ENCODE data around the gene ZNF205. TPM values are rescaled to one million over a fixed set of nuclear protein-coding genes. Genes with fewer than 3 reads are reported as not detected.
"Not testable (repeated sequence)": the region's sequence is repeated elsewhere in the genome, so short reads cannot be mapped to it uniquely, and the experiment has no call there.

ZNF205 gene
- total and polyA plus RNA-seq, 7 donors = 1.8 to 5.4 (median 1.9) TPM

- Histone ChIP-seq H3K27me3 (ENCODE audit: insufficient read depth in 3 of 3, low read length in 2 of 3) (no peaks in the 10 kb centered on the region), H3K9me3 (no peaks in the 10 kb centered on the region), H3K27ac (peak overlapping the region; percentile 78), H3K4me1 (peaks cover 29% of the 10 kb centered on the region), H3K4me3 (peak overlapping the region; percentile 73), H3K36me3 (ENCODE audit: insufficient read depth in 1 of 2, low read depth in 1 of 2) (peaks cover 0 to 13% of the 10 kb centered on the region in 2 donors)
- no peak for DNase-seq
- ATAC-seq = no peak
- 42 to 58% (median 44%) methylated on average over 7 of the region's 7 CpGs for whole genome bisulfite sequencing, 3 donors
- no peak for TF ChIP-seq CTCF (IDR thresholded peaks at IDR 0.05)
- intact Hi-C loops (cut with DNase I) = no loop called here
These were observed 46.0 kb upstream of the ZNF205 start for GRCh38 chr16:3066440-3066748.

- WGBS, 3 donors = 50 to 74% (median 52%) methylated on average over 4 of the region's 4 CpGs
- TF ChIP-seq CTCF (IDR thresholded peaks at IDR 0.05) = no peak
- Histone ChIP-seq H3K36me3 (ENCODE audit: insufficient read depth in 1 of 2, low read depth in 1 of 2) (peaks cover 0 to 13% of the 10 kb centered on the region in 2 donors), H3K9me3 (no peaks in the 10 kb centered on the region), H3K4me1 (peaks cover 20% of the 10 kb centered on the region), H3K27ac (no peak overlapping the region), H3K4me3 (peak overlapping the region; percentile 73), H3K27me3 (ENCODE audit: insufficient read depth in 3 of 3, low read length in 2 of 3) (no peaks in the 10 kb centered on the region)
- DNase-seq = no peak
- no peak for ATAC-seq
- intact Hi-C loops (cut with DNase I) = no loop called here
These were observed 43.9 kb upstream of the ZNF205 start for GRCh38 chr16:3068487-3068886.

GRCh38 chr16:3069146-3069545, 43.2 kb upstream of the ZNF205 start:
- ATAC-seq; DNase-seq; H3K27ac ChIP-seq; H3K4me3 ChIP-seq; intact Hi-C loops (cut with DNase I); H3K27me3 ChIP-seq (ENCODE audit: insufficient read depth in 3 of 3, low read length in 2 of 3); H3K9me3 ChIP-seq: not testable (repeated sequence)
- WGBS, 3 donors = 83 to 87% (median 84%) methylated on average over 10 of the region's 11 CpGs
- peaks cover 20% of the 10 kb centered on the region for H3K4me1 ChIP-seq
- H3K36me3 ChIP-seq (ENCODE audit: insufficient read depth in 1 of 2, low read depth in 1 of 2) = peaks cover 0 to 13% of the 10 kb centered on the region in 2 donors

GRCh38 chr16:3070608-3071111, 41.7 kb upstream of the ZNF205 start:
- Histone ChIP-seq H3K36me3 (ENCODE audit: insufficient read depth in 1 of 2, low read depth in 1 of 2) (peaks cover 0 to 13% of the 10 kb centered on the region in 2 donors), H3K27me3 (ENCODE audit: insufficient read depth in 3 of 3, low read length in 2 of 3) (no peaks in the 10 kb centered on the region), H3K27ac (no peak overlapping the region), H3K4me3 (no peak overlapping the region), H3K9me3 (no peaks in the 10 kb centered on the region), H3K4me1 (peaks cover 8% of the 10 kb centered on the region)
- ATAC-seq (peak in 1 of 4 donors; percentile 27), DNase-seq (no peak)
- no peak for TF ChIP-seq CTCF (IDR thresholded peaks at IDR 0.05)
- intact Hi-C loops (cut with DNase I) = no loop called here
- 64 to 87% (median 68%) methylated on average over 9 of the region's 9 CpGs for WGBS, 3 donors

GRCh38 chr16:3071655-3072054, 40.7 kb upstream of the ZNF205 start:
- ATAC-seq (peak in 1 of 4 donors; percentile 15), DNase-seq (no peak)
- peaks cover 0 to 13% of the 10 kb centered on the region in 2 donors for H3K36me3 ChIP-seq (ENCODE audit: insufficient read depth in 1 of 2, low read depth in 1 of 2)
- H3K9me3 ChIP-seq = no peaks in the 10 kb centered on the region
- TF ChIP-seq CTCF (IDR thresholded peaks at IDR 0.05) = no peak
- intact Hi-C loops (cut with DNase I) = no loop called here
- no peak overlapping the region for H3K27ac ChIP-seq
- WGBS, 3 donors = 81 to 84% (median 83%) methylated on average over 7 of the region's 7 CpGs
- peaks cover 8% of the 10 kb centered on the region for H3K4me1 ChIP-seq
- no peaks in the 10 kb centered on the region for H3K27me3 ChIP-seq (ENCODE audit: insufficient read depth in 3 of 3, low read length in 2 of 3)
- H3K4me3 ChIP-seq = no peak overlapping the region

GRCh38 chr16:3072148-3072547, 40.2 kb upstream of the ZNF205 start:
- 57 to 76% (median 69%) methylated on average over 3 of the region's 4 CpGs for WGBS, 3 donors

GRCh38 chr16:3072576-3073263, 39.7 kb upstream of the ZNF205 start:
- ATAC-seq; H3K4me1 ChIP-seq; intact Hi-C loops (cut with DNase I); H3K27me3 ChIP-seq (ENCODE audit: insufficient read depth in 3 of 3, low read length in 2 of 3); H3K27ac ChIP-seq; H3K9me3 ChIP-seq; H3K4me3 ChIP-seq; DNase-seq: not testable (repeated sequence)
- WGBS, 3 donors = 20 to 68% (median 54%) methylated on average over 4 to 15 of the region's 18 CpGs
- H3K36me3 ChIP-seq (ENCODE audit: insufficient read depth in 1 of 2, low read depth in 1 of 2) = peaks cover 0 to 10% of the 10 kb centered on the region in 2 donors

More at GRCh38 chr16:3072148-3072547, 40.2 kb upstream of the ZNF205 start:
- H3K27ac ChIP-seq; H3K9me3 ChIP-seq; intact Hi-C loops (cut with DNase I); DNase-seq; H3K27me3 ChIP-seq (ENCODE audit: insufficient read depth in 3 of 3, low read length in 2 of 3); H3K4me3 ChIP-seq; H3K4me1 ChIP-seq: not testable (repeated sequence)
- ATAC-seq = peak in 1 of 4 donors; percentile 18
- H3K36me3 ChIP-seq (ENCODE audit: insufficient read depth in 1 of 2, low read depth in 1 of 2) = peaks cover 0 to 13% of the 10 kb centered on the region in 2 donors

Data from psoas muscle (tissue), 8 donors.